WTC11 (cell line): ENCODE results near the gene ADRA2C. TPM values are rescaled to one million over a fixed set of nuclear protein-coding genes. Genes with fewer than 3 reads are reported as not detected.

Experiments
- ATAC-seq: fragments of 200-7000 bp; cut with Tn5 transposase; 2 replicates; pipeline ENCODE4 v1.10.0; 2021; ENCODE audit warnings: mild to moderate bottlenecking, moderate library complexity
- CTCF ChIA-PET: fragments of 300-600 bp; sonication (Branson Sonifier 250); formaldehyde crosslinking; loops from one replicate; lab custom pipeline; 2021; ENCODE audit warnings: antibody characterized with exemption; lab: Charles Lee
- POLR2A ChIA-PET: fragments of 350-600 bp; sonication (Branson Sonifier 250); formaldehyde crosslinking; loops from one replicate; lab custom pipeline; 2021; ENCODE audit warnings: antibody characterized with exemption; lab: Charles Lee
- DNase-seq: peaks from one replicate; pipeline ENCODE4 v3.0.0; 2021; ENCODE audit warnings: low spot score
- H3K27ac Mint-ChIP-seq: 2 replicates; pipeline ENCODE4 v1.8.0; 2021; ENCODE audit warnings: mixed read lengths
- H3K27me3 Mint-ChIP-seq: 2 replicates; pipeline ENCODE4 v1.8.0; 2021; ENCODE audit warnings: low read depth, mild to moderate bottlenecking, moderate library complexity, mixed read lengths
- H3K36me3 Mint-ChIP-seq: 2 replicates; pipeline ENCODE4 v1.8.0; 2021; ENCODE audit warnings: mixed read lengths
- H3K4me1 Mint-ChIP-seq: 2 replicates; pipeline ENCODE4 v1.8.0; 2022; ENCODE audit warnings: mixed read lengths
- H3K4me3 Mint-ChIP-seq: 2 replicates; pipeline ENCODE4 v1.8.0; 2021; ENCODE audit warnings: mild to moderate bottlenecking, moderate library complexity, mixed read lengths
- H3K9me3 Mint-ChIP-seq: 2 replicates; pipeline ENCODE4 v1.8.0; 2021; ENCODE audit warnings: mixed read lengths
- AR ChIP-seq: fragments of 250-450 bp; sonication (Bioruptor Pico); IDR thresholded peaks from 2 replicates; pipeline ENCODE4 v1.9.0; 2021; ENCODE audit warnings: mild to moderate bottlenecking
- ETV6 ChIP-seq: sonication (generic); formaldehyde crosslinking; IDR thresholded peaks from 2 replicates; pipeline ENCODE4 v1.8.1; 2022; ENCODE audit warnings: mild to moderate bottlenecking, missing genetic modification reagents
- FOXK1 ChIP-seq: sonication (generic); formaldehyde crosslinking; IDR thresholded peaks from 2 replicates; pipeline ENCODE4 v1.8.0; 2022; ENCODE audit warnings: mild to moderate bottlenecking, moderate library complexity, missing genetic modification reagents
- FOXP4 ChIP-seq: sonication (generic); formaldehyde crosslinking; IDR thresholded peaks from 2 replicates; pipeline ENCODE4 v1.8.0; 2022; ENCODE audit warnings: mild to moderate bottlenecking, missing genetic modification reagents
- GRHL2 ChIP-seq: fragments of 250-450 bp; sonication (Bioruptor Pico); IDR thresholded peaks from 2 replicates; pipeline ENCODE4 v1.8.0; 2022; ENCODE audit warnings: mild to moderate bottlenecking, moderate library complexity; ENCODE audit not compliant: insufficient replicate concordance, severe bottlenecking
- HMGA2 ChIP-seq: fragments of 250-450 bp; sonication (Bioruptor Pico); IDR thresholded peaks from 2 replicates; pipeline ENCODE4 v1.4.0; 2021; ENCODE audit warnings: mild to moderate bottlenecking, moderate library complexity
- KAT7 ChIP-seq: sonication (generic); formaldehyde crosslinking; IDR thresholded peaks from 2 replicates; pipeline ENCODE4 v1.8.1; 2023; ENCODE audit warnings: missing genetic modification reagents, mild to moderate bottlenecking, borderline replicate concordance
- NR2C2 ChIP-seq: sonication (generic); formaldehyde crosslinking; IDR thresholded peaks from 2 replicates; pipeline ENCODE4 v1.8.0; 2022; ENCODE audit warnings: mild to moderate bottlenecking, missing genetic modification reagents
- RELA ChIP-seq: sonication (generic); formaldehyde crosslinking; IDR thresholded peaks from 2 replicates; pipeline ENCODE4 v1.8.1; 2022; ENCODE audit warnings: missing genetic modification reagents, mild to moderate bottlenecking, borderline replicate concordance
- SP1 ChIP-seq: sonication (generic); formaldehyde crosslinking; conservative IDR thresholded peaks from 2 replicates; pipeline ENCODE4 v1.8.1; 2022; ENCODE audit warnings: missing genetic modification reagents
- TEAD1 ChIP-seq: sonication (generic); formaldehyde crosslinking; IDR thresholded peaks from 2 replicates; pipeline ENCODE4 v1.8.0; 2022; ENCODE audit warnings: mild to moderate bottlenecking, missing genetic modification reagents
- ZBTB21 ChIP-seq: sonication (generic); formaldehyde crosslinking; IDR thresholded peaks from 2 replicates; pipeline ENCODE4 v1.8.1; 2023; ENCODE audit warnings: mild to moderate bottlenecking, missing genetic modification reagents, borderline replicate concordance
- ZNF138 ChIP-seq: sonication (generic); formaldehyde crosslinking; conservative IDR thresholded peaks from 2 replicates; pipeline ENCODE4 v1.8.1; 2022; ENCODE audit warnings: mild to moderate bottlenecking, moderate library complexity, missing genetic modification reagents
- ZNF232 ChIP-seq: sonication (generic); formaldehyde crosslinking; IDR thresholded peaks from 2 replicates; pipeline ENCODE4 v1.8.0; 2022; ENCODE audit warnings: mild to moderate bottlenecking, missing genetic modification reagents
- ZNF263 ChIP-seq: sonication (generic); formaldehyde crosslinking; IDR thresholded peaks from 2 replicates; pipeline ENCODE4 v1.8.1; 2022; ENCODE audit warnings: low read depth, mild to moderate bottlenecking, moderate library complexity, missing genetic modification reagents
- ZNF396 ChIP-seq: fragments of 250-450 bp; sonication (Bioruptor Pico); IDR thresholded peaks from 2 replicates; pipeline ENCODE4 v1.8.0; 2021; ENCODE audit warnings: mild to moderate bottlenecking, moderate library complexity, borderline replicate concordance
- ZNF425 ChIP-seq: fragments of 250-450 bp; sonication (Bioruptor Pico); conservative IDR thresholded peaks from 2 replicates; pipeline ENCODE4 v1.9.0; 2021; ENCODE audit warnings: mild to moderate bottlenecking
- total RNA-seq: library from RNA; stranded (reverse); gene quantifications from 3 replicates; pipeline ENCODE4 v1.2.3, GENCODE V29; 2021
- TF ChIP-seq, protein P1 (sequence below): sonication (generic); formaldehyde crosslinking; IDR thresholded peaks from 2 replicates; pipeline ENCODE4 v1.8.0; 2023; ENCODE audit warnings: missing genetic modification reagents
- TF ChIP-seq, protein P2 (sequence below): fragments of 250-450 bp; sonication (Bioruptor Pico); IDR thresholded peaks from 2 replicates; pipeline ENCODE4 v1.9.0; 2021; ENCODE audit warnings: mild to moderate bottlenecking
- TF ChIP-seq, protein P3 (sequence below): sonication (generic); formaldehyde crosslinking; IDR thresholded peaks from 2 replicates; pipeline ENCODE4 v1.8.0; 2023; ENCODE audit warnings: mild to moderate bottlenecking, missing genetic modification reagents
- TF ChIP-seq, protein P4 (sequence below): sonication (generic); formaldehyde crosslinking; IDR thresholded peaks from 2 replicates; pipeline ENCODE4 v1.8.1; 2022; ENCODE audit warnings: missing genetic modification reagents, borderline replicate concordance

ADRA2C gene
- total RNA-seq, 1 experiment from 2014 or later: 21.8 TPM

GRCh38 chr4:3797831-3798790 is 31.9 kb downstream of the ADRA2C start:
- ChIA-PET CTCF (interaction anchor here (1.7 to 4.4 kb wide), 2 partner anchors 10 to 82 kb away, joined by 6 to 21 read pairs; no protein-coding TSS in a partner anchor), POLR2A (no interaction called here)
- TF ChIP-seq SP1: no peak
- TF ChIP-seq, protein P1, sequence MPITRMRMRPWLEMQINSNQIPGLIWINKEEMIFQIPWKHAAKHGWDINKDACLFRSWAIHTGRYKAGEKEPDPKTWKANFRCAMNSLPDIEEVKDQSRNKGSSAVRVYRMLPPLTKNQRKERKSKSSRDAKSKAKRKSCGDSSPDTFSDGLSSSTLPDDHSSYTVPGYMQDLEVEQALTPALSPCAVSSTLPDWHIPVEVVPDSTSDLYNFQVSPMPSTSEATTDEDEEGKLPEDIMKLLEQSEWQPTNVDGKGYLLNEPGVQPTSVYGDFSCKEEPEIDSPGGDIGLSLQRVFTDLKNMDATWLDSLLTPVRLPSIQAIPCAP (CRISPR knock-in tag): no peak
- TF ChIP-seq ZNF396 (CRISPR knock-in tag): no peak
- TF ChIP-seq, protein P2, sequence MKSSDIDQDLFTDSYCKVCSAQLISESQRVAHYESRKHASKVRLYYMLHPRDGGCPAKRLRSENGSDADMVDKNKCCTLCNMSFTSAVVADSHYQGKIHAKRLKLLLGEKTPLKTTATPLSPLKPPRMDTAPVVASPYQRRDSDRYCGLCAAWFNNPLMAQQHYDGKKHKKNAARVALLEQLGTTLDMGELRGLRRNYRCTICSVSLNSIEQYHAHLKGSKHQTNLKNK (CRISPR knock-in tag): no peak
- TF ChIP-seq HMGA2: no peak
- no peak overlapping the region for H3K27ac Mint-ChIP-seq
- peaks cover 25% of the 10 kb centered on the region for H3K4me1 Mint-ChIP-seq
- no peak for ATAC-seq
- H3K27me3 Mint-ChIP-seq: peaks cover 5% of the 10 kb centered on the region
- H3K4me3 Mint-ChIP-seq: no peak overlapping the region
- 0 out of 2 replicates have a peak, but pooled peaks cover 4% of the 10 kb centered on the region for H3K36me3 Mint-ChIP-seq
- H3K9me3 Mint-ChIP-seq: peaks cover 33% of the 10 kb centered on the region
- DNase-seq: no peak

- ATAC-seq (no peak), DNase-seq (no peak)
- Mint-ChIP-seq H3K9me3 (peaks cover 31% of the 10 kb centered on the region), H3K27ac (no peak overlapping the region), H3K27me3 (peaks cover 5% of the 10 kb centered on the region), H3K4me3 (no peak overlapping the region), H3K4me1 (peaks cover 29% of the 10 kb centered on the region), H3K36me3 (0 out of 2 replicates have a peak, but pooled peaks cover 4% of the 10 kb centered on the region)
- CTCF ChIA-PET: interaction anchor here (1.0 to 4.4 kb wide), 3 partner anchors 9 to 143 kb away, joined by 3 to 21 read pairs (median 6); no protein-coding TSS in a partner anchor
- POLR2A ChIA-PET: no interaction called here
- TF ChIP-seq ETV6 (CRISPR knock-in tag) (no peak), KAT7 (CRISPR knock-in tag) (no peak), GRHL2 (no peak), ZBTB21 (CRISPR knock-in tag) (no peak), ZNF263 (no peak), AR (CRISPR knock-in tag) (no peak), ZNF425 (CRISPR knock-in tag) (no peak), FOXP4 (no peak), TEAD1 (CRISPR knock-in tag) (no peak), FOXK1 (CRISPR knock-in tag) (no peak), RELA (CRISPR knock-in tag) (no peak), NR2C2 (CRISPR knock-in tag) (no peak), ZNF232 (no peak), ZNF138 (CRISPR knock-in tag) (no peak)
- TF ChIP-seq, protein P3, sequence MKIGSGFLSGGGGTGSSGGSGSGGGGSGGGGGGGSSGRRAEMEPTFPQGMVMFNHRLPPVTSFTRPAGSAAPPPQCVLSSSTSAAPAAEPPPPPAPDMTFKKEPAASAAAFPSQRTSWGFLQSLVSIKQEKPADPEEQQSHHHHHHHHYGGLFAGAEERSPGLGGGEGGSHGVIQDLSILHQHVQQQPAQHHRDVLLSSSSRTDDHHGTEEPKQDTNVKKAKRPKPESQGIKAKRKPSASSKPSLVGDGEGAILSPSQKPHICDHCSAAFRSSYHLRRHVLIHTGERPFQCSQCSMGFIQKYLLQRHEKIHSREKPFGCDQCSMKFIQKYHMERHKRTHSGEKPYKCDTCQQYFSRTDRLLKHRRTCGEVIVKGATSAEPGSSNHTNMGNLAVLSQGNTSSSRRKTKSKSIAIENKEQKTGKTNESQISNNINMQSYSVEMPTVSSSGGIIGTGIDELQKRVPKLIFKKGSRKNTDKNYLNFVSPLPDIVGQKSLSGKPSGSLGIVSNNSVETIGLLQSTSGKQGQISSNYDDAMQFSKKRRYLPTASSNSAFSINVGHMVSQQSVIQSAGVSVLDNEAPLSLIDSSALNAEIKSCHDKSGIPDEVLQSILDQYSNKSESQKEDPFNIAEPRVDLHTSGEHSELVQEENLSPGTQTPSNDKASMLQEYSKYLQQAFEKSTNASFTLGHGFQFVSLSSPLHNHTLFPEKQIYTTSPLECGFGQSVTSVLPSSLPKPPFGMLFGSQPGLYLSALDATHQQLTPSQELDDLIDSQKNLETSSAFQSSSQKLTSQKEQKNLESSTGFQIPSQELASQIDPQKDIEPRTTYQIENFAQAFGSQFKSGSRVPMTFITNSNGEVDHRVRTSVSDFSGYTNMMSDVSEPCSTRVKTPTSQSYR (CRISPR knock-in tag): no peak
- TF ChIP-seq, protein P4, sequence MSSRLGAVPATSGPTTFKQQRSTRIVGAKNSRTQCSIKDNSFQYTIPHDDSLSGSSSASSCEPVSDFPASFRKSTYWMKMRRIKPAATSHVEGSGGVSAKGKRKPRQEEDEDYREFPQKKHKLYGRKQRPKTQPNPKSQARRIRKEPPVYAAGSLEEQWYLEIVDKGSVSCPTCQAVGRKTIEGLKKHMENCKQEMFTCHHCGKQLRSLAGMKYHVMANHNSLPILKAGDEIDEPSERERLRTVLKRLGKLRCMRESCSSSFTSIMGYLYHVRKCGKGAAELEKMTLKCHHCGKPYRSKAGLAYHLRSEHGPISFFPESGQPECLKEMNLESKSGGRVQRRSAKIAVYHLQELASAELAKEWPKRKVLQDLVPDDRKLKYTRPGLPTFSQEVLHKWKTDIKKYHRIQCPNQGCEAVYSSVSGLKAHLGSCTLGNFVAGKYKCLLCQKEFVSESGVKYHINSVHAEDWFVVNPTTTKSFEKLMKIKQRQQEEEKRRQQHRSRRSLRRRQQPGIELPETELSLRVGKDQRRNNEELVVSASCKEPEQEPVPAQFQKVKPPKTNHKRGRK (CRISPR knock-in tag): no peak
Measured at GRCh38 chr4:3799496-3799895, 33.3 kb downstream of the ADRA2C start.
